ENCODE data around the gene SERPINH1. TPM values are rescaled to one million over a fixed set of nuclear protein-coding genes. Genes with fewer than 3 reads are reported as not detected.

SERPINH1 gene
- total RNA-seq = 5.7 and 7.5 TPM in 2 replicates
- total RNA-seq (2013) = 6.5 TPM
- polyA plus RNA-seq = 3.0 and 4.1 TPM in 2 replicates
- 2.2 and 8.8 TPM in 2 replicates for polyA minus RNA-seq

DNA sequence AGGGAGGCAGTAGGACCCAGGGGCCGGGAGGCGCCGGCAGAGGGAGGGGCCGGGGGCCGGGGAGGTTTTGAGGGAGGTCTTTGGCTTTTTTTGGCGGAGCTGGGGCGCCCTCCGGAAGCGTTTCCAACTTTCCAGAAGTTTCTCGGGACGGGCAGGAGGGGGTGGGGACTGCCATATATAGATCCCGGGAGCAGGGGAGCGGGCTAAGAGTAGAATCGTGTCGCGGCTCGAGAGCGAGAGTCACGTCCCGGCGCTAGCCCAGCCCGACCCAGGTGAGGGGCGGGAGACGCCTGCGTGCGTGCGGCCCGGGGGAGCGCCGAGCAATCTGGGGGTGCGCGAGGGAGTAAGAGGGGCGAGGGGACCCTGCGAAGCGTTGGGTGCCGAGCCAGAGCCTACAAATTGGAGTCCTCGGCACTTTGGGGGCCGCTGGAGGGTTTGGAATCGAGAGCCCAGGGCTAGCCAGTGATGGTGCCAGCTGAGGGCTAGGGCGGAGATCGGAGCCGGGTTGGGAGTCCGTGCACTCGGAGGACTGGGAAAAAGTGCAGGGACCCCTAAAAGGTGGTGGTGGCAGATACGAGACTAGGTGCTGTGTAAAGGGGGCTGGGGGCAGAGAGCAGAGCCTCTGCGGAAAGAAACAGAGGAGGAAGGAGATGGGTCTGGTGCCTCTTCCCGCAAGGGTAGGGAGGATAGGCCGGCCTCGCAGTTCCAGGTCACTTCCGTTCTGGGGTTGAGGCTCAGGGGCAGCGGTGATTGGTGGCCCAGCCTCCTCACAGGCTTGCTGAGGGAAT is at the start of gene SERPINH1:
TSS of gene SERPINH1 (plus strand) at position 206 of the 788 bp plus-strand sequence. CDS start 4,097 bp downstream, outside the sequence.
- Mint-ChIP-seq H3K4me3 (peak within 1 kb of the TSS; percentile 99), H3K9me3 (ENCODE audit: insufficient read depth) (no peaks in the 10 kb centered on the region), H3K27ac (peak within 1 kb of the TSS; percentile 89), H3K27me3 (peaks cover 12% of the 10 kb centered on the region), H3K4me1 (peaks cover 24% of the 10 kb centered on the region)
- H3K36me3 ChIP-seq (replicated peaks in 1 of 2; ENCODE audit: control extremely low read depth in 1 of 2, control insufficient read depth in 1 of 2, extremely low read depth in 1 of 2, insufficient read depth in 2 of 2, low read length in 1 of 2) = no peaks in the 10 kb centered on the region
- peak within 1 kb of the TSS; percentile 33 to 75 for H3K27ac ChIP-seq (ENCODE audit: low read length in 2 of 2)
- ATAC-seq (ENCODE audit: low read depth) = peak; percentile 76
- H3K79me2 ChIP-seq (ENCODE audit: control insufficient read depth, insufficient read depth, low read length) = no peaks in the 10 kb centered on the region
- H3K4me1 ChIP-seq (ENCODE audit: control insufficient read depth in 2 of 2, insufficient read depth in 2 of 2, low read length in 2 of 2) = peaks cover 18 to 21% of the 10 kb centered on the region in 2 donors
- WGBS (ENCODE audit: insufficient coverage) = 0% methylated on average over 51 of the region's 51 CpGs
- POLR2A ChIA-PET = interaction anchor here (0.9 to 1.1 kb wide), 2 partner anchors 22 kb away, joined by 3 to 7 read pairs; no protein-coding TSS in a partner anchor
- peak within 1 kb of the TSS; percentile 100 for H2AFZ ChIP-seq (ENCODE audit: insufficient read depth, low read depth, low read length, poor library complexity, severe bottlenecking)
- H3K9ac ChIP-seq (ENCODE audit: low read length) = peak within 1 kb of the TSS; percentile 92
- peak within 1 kb of the TSS; percentile 100 for H3K4me2 ChIP-seq (replicated peaks; ENCODE audit: low read depth, low read length, poor library complexity, severe bottlenecking)
- H3K9me3 ChIP-seq (ENCODE audit: control extremely low read depth in 1 of 3, control insufficient read depth in 2 of 3, insufficient read depth in 1 of 3, low read length in 2 of 3) = no peaks in the 10 kb centered on the region
- peaks cover 0 to 16% (median 6%) of the 10 kb centered on the region in 4 experiments for H3K27me3 ChIP-seq (replicated peaks in 1 of 4; ENCODE audit: control extremely low read depth in 1 of 4, control insufficient read depth in 3 of 4, insufficient read depth in 4 of 4, low read length in 3 of 4)
- peak within 1 kb of the TSS; percentile 54 to 93 (median 84) for H3K4me3 ChIP-seq (ENCODE audit: control extremely low read depth in 1 of 5, extremely low read depth in 1 of 5, insufficient read depth in 1 of 5, low read depth in 2 of 5, low read length in 4 of 5)
- intact Hi-C loops (cut with micrococcal nuclease) = loop anchor here (1.0 to 2.0 kb wide), 2 partner anchors 15 to 21 kb away; no protein-coding TSS in a partner anchor
- peak; percentile 58 for DNase-seq
- no peaks in the 10 kb centered on the region for H4K20me1 ChIP-seq (ENCODE audit: control insufficient read depth, insufficient read depth, low read length, poor library complexity, severe bottlenecking)
- TF ChIP-seq, protein P1, sequence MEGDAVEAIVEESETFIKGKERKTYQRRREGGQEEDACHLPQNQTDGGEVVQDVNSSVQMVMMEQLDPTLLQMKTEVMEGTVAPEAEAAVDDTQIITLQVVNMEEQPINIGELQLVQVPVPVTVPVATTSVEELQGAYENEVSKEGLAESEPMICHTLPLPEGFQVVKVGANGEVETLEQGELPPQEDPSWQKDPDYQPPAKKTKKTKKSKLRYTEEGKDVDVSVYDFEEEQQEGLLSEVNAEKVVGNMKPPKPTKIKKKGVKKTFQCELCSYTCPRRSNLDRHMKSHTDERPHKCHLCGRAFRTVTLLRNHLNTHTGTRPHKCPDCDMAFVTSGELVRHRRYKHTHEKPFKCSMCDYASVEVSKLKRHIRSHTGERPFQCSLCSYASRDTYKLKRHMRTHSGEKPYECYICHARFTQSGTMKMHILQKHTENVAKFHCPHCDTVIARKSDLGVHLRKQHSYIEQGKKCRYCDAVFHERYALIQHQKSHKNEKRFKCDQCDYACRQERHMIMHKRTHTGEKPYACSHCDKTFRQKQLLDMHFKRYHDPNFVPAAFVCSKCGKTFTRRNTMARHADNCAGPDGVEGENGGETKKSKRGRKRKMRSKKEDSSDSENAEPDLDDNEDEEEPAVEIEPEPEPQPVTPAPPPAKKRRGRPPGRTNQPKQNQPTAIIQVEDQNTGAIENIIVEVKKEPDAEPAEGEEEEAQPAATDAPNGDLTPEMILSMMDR (IDR thresholded peaks at IDR 0.05) = no peak
- no peak for TF ChIP-seq EZH2 (IDR thresholded peaks at IDR 0.05; ENCODE audit: borderline replicate concordance, insufficient read depth, low read depth, low read length, poor library complexity, severe bottlenecking)
- CTCF ChIA-PET = interaction anchor here (1.3 to 1.7 kb wide), 3 partner anchors 9 to 22 kb away, joined by 3 to 6 read pairs (median 3); no protein-coding TSS in a partner anchor

GRCh38 chr11:75513250-75513649 is 48.8 kb upstream of the SERPINH1 start:
- Histone ChIP-seq H3K4me3 (ENCODE audit: control extremely low read depth in 1 of 5, extremely low read depth in 1 of 5, insufficient read depth in 1 of 5, low read depth in 2 of 5, low read length in 4 of 5) (no peak overlapping the region), H3K36me3 (replicated peaks in 1 of 2; ENCODE audit: control extremely low read depth in 1 of 2, control insufficient read depth in 1 of 2, extremely low read depth in 1 of 2, insufficient read depth in 2 of 2, low read length in 1 of 2) (peaks cover 0 to 3% of the 10 kb centered on the region in 2 experiments), H3K27me3 (replicated peaks in 1 of 4; ENCODE audit: control extremely low read depth in 1 of 4, control insufficient read depth in 3 of 4, insufficient read depth in 4 of 4, low read length in 3 of 4) (no peaks in the 10 kb centered on the region), H4K20me1 (ENCODE audit: control insufficient read depth, insufficient read depth, low read length, poor library complexity, severe bottlenecking) (no peaks in the 10 kb centered on the region), H3K9ac (ENCODE audit: low read length) (no peak overlapping the region), H3K4me1 (ENCODE audit: control insufficient read depth in 2 of 2, insufficient read depth in 2 of 2, low read length in 2 of 2) (peaks cover 42 to 64% of the 10 kb centered on the region in 2 donors), H2AFZ (ENCODE audit: insufficient read depth, low read depth, low read length, poor library complexity, severe bottlenecking) (no peak overlapping the region), H3K79me2 (ENCODE audit: control insufficient read depth, insufficient read depth, low read length) (peaks cover 7% of the 10 kb centered on the region), H3K27ac (ENCODE audit: low read length in 2 of 2) (no peak overlapping the region), H3K4me2 (replicated peaks; ENCODE audit: low read depth, low read length, poor library complexity, severe bottlenecking) (no peak overlapping the region), H3K9me3 (ENCODE audit: control extremely low read depth in 1 of 3, control insufficient read depth in 2 of 3, insufficient read depth in 1 of 3, low read length in 2 of 3) (peaks cover 0 to 8% (median 0%) of the 10 kb centered on the region in 3 donors)
- H3K4me1 Mint-ChIP-seq = peaks cover 66% of the 10 kb centered on the region
- no peaks in the 10 kb centered on the region for H3K9me3 Mint-ChIP-seq (ENCODE audit: insufficient read depth)
- no peak overlapping the region for H3K27ac Mint-ChIP-seq
- DNase-seq = no peak
- WGBS (ENCODE audit: insufficient coverage) = 95% methylated on average over 5 of the region's 5 CpGs
- TF ChIP-seq EZH2 (IDR thresholded peaks at IDR 0.05; ENCODE audit: borderline replicate concordance, insufficient read depth, low read depth, low read length, poor library complexity, severe bottlenecking) = no peak
- intact Hi-C loops (cut with micrococcal nuclease) = no loop called here
- ChIA-PET POLR2A (no interaction called here), CTCF (no interaction called here)
- ATAC-seq (ENCODE audit: low read depth) = no peak
- H3K27me3 Mint-ChIP-seq = no peaks in the 10 kb centered on the region
- no peak overlapping the region for H3K4me3 Mint-ChIP-seq
